Measurements from ENCODE around the gene TMEM128.

The TMEM128 gene, protein sequence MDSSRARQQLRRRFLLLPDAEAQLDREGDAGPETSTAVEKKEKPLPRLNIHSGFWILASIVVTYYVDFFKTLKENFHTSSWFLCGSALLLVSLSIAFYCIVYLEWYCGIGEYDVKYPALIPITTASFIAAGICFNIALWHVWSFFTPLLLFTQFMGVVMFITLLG

DNA sequence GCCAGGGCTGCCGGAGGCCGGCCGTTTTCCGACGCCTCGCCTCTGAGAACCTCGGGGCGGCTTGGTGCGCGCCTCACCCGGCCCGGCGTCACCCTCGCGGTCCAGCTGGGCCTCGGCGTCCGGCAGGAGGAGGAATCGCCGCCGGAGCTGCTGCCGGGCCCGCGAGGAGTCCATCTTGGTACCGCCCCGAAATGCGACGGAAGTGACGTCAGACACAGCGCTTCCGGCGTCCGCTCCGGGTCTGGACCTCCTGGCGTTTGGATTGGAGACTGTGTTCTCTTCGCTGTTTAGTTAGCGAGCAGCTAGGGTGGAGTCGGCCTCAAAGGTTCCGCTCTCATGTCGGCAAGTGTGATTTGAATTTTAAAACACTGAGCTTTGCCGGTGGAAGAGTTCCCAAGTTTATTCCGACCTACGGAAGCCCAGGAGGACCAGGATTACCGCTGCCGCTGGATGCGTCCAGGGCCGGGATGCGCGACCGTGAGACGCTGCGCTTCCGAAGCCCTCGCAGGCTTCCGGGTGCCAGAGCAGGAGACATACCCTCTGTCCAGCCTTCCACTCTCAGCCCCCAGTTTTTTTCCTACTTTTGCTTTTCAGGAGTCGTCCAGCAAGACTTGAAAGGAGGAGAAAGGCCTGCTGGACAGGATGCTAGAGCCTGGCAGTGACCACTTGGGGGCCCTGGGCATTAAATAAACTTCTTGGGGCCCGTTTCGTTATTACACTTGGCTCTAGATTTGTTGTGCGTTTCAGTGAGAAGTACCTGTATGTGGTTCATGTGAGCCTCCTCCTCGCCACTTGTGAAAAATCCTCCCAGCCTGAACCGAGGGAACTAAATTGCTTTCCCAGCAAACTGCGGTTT lies at the start of gene TMEM128:
TMEM128 (minus strand) TSS at position 195 of the 856 bp plus-strand sequence; CDS start at position 174, 21 bp downstream.
- Histone ChIP-seq H3K9ac (ENCODE audit: low read depth, low read length, poor library complexity, severe bottlenecking) (peak within 1 kb of the TSS; percentile 95), H3K4me1 (ENCODE audit: insufficient read depth, low read length, poor library complexity, severe bottlenecking) (peaks cover 21% of the 10 kb centered on the region), H3K9me2 (replicated peaks; ENCODE audit: low read depth, low read length) (no peaks in the 10 kb centered on the region), H3K9me3 (ENCODE audit: insufficient read depth, low read depth, low read length) (no peaks in the 10 kb centered on the region), H3K36me3 (ENCODE audit: insufficient read depth, low read length) (no peaks in the 10 kb centered on the region; the same call in 1 of the 2 replicates), H3K79me2 (ENCODE audit: insufficient read depth, low read length) (peaks cover 31% of the 10 kb centered on the region), H3K4me2 (ENCODE audit: low read depth, low read length, poor library complexity, severe bottlenecking) (peak within 1 kb of the TSS; percentile 93), H3K27me3 (ENCODE audit: insufficient read depth, low read length, poor library complexity, severe bottlenecking) (no peaks in the 10 kb centered on the region), H2AFZ (ENCODE audit: low read length) (peak within 1 kb of the TSS; percentile 92), H4K20me1 (ENCODE audit: insufficient read depth, low read length, poor library complexity, severe bottlenecking) (no peaks in the 10 kb centered on the region), H3K4me3 (ENCODE audit: low read length, poor library complexity, severe bottlenecking) (peak within 1 kb of the TSS; percentile 94), H3F3A (ENCODE audit: low read depth) (no peaks in the 10 kb centered on the region)
- TF ChIP-seq EZH2phosphoT487 (IDR thresholded peaks at IDR 0.05; ENCODE audit: borderline replicate concordance): no peak
- TF ChIP-seq, protein P1, sequence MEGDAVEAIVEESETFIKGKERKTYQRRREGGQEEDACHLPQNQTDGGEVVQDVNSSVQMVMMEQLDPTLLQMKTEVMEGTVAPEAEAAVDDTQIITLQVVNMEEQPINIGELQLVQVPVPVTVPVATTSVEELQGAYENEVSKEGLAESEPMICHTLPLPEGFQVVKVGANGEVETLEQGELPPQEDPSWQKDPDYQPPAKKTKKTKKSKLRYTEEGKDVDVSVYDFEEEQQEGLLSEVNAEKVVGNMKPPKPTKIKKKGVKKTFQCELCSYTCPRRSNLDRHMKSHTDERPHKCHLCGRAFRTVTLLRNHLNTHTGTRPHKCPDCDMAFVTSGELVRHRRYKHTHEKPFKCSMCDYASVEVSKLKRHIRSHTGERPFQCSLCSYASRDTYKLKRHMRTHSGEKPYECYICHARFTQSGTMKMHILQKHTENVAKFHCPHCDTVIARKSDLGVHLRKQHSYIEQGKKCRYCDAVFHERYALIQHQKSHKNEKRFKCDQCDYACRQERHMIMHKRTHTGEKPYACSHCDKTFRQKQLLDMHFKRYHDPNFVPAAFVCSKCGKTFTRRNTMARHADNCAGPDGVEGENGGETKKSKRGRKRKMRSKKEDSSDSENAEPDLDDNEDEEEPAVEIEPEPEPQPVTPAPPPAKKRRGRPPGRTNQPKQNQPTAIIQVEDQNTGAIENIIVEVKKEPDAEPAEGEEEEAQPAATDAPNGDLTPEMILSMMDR (conservative IDR thresholded peaks at IDR 0.05; ENCODE audit: low read length): peak; percentile 26; the same call in 1 of the 2 replicates

DNA sequence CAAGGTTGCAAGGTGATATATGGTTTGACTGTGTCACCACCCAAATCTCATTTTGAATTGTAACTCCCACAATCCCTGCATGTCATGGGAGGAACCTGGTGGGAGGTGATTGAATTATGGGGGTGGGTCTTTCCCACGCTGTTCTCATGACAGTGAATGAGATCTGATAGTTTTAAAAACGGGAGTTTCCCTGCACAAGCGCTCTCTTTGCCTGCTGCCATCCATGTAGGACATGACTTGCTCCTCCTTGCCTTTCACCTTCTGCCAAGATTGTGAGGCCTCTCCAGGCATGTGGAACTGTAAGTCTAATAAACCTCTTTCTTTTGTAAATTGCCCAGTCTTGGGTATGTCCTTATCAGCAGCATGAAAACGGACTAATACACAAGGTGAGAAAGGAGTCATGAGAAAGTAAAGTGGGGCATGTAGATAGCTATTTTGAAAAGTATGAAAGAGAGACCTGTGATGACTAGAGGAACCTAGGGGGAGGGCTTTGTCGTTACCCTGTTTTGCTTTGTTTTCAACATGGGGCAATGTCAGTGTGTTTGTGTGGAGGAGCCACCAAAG lies 48.3 kb upstream of the TMEM128 start:
- Histone ChIP-seq H3K27me3 (ENCODE audit: insufficient read depth, low read length, poor library complexity, severe bottlenecking) (no peaks in the 10 kb centered on the region), H3K9me2 (replicated peaks; ENCODE audit: low read depth, low read length) (no peaks in the 10 kb centered on the region), H3K9me3 (ENCODE audit: insufficient read depth, low read depth, low read length) (no peaks in the 10 kb centered on the region), H3K4me1 (ENCODE audit: insufficient read depth, low read length, poor library complexity, severe bottlenecking) (peaks cover 10% of the 10 kb centered on the region), H3K79me2 (ENCODE audit: insufficient read depth, low read length) (peaks cover 25% of the 10 kb centered on the region), H3K4me2 (ENCODE audit: low read depth, low read length, poor library complexity, severe bottlenecking) (no peak overlapping the region), H3K36me3 (ENCODE audit: insufficient read depth, low read length) (no peaks in the 10 kb centered on the region), H3F3A (ENCODE audit: low read depth) (no peaks in the 10 kb centered on the region), H4K20me1 (ENCODE audit: insufficient read depth, low read length, poor library complexity, severe bottlenecking) (peaks cover 3% of the 10 kb centered on the region), H2AFZ (ENCODE audit: low read length) (no peak overlapping the region), H3K4me3 (ENCODE audit: low read length, poor library complexity, severe bottlenecking) (no peak overlapping the region), H3K9ac (ENCODE audit: low read depth, low read length, poor library complexity, severe bottlenecking) (no peak overlapping the region)
- TF ChIP-seq EZH2phosphoT487 (IDR thresholded peaks at IDR 0.05; ENCODE audit: borderline replicate concordance): no peak
- TF ChIP-seq, protein P1 (conservative IDR thresholded peaks at IDR 0.05; ENCODE audit: low read length): no peak

DNA sequence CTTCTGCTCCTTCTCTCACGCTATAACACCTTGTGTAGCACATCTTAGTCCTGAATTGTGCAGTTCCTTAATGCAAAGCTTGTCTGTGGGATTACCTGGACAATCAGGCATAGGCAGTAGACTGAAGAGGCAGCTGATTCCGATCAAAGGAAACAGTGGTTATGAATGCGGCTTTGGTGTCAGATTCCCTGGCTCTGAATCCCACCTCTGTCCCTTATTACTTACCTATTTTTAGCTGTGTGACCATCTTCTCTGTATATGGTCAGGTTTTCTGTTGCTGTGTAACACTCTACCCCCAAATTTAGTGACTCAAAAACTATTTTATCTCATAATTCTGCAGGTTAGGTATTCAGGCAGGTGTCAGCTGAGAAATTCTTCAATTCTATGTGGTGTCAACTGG lies 45.3 kb upstream of the TMEM128 start:
- Histone ChIP-seq H2AFZ (ENCODE audit: low read length) (no peak overlapping the region), H3K4me3 (ENCODE audit: low read length, poor library complexity, severe bottlenecking) (no peak overlapping the region), H3K79me2 (ENCODE audit: insufficient read depth, low read length) (peaks cover 51% of the 10 kb centered on the region), H3K4me1 (ENCODE audit: insufficient read depth, low read length, poor library complexity, severe bottlenecking) (peaks cover 26% of the 10 kb centered on the region), H4K20me1 (ENCODE audit: insufficient read depth, low read length, poor library complexity, severe bottlenecking) (peaks cover 11% of the 10 kb centered on the region), H3K9me2 (replicated peaks; ENCODE audit: low read depth, low read length) (no peaks in the 10 kb centered on the region), H3K27me3 (ENCODE audit: insufficient read depth, low read length, poor library complexity, severe bottlenecking) (no peaks in the 10 kb centered on the region), H3K9me3 (ENCODE audit: insufficient read depth, low read depth, low read length) (no peaks in the 10 kb centered on the region), H3F3A (ENCODE audit: low read depth) (no peaks in the 10 kb centered on the region), H3K36me3 (ENCODE audit: insufficient read depth, low read length) (no peaks in the 10 kb centered on the region), H3K9ac (ENCODE audit: low read depth, low read length, poor library complexity, severe bottlenecking) (no peak overlapping the region), H3K4me2 (ENCODE audit: low read depth, low read length, poor library complexity, severe bottlenecking) (no peak overlapping the region)
- TF ChIP-seq, protein P1 (conservative IDR thresholded peaks at IDR 0.05; ENCODE audit: low read length): no peak
- TF ChIP-seq EZH2phosphoT487 (IDR thresholded peaks at IDR 0.05; ENCODE audit: borderline replicate concordance): no peak
